CD4-positive, alpha-beta T cell treated with Interferon gamma for 1 hour (primary cell): ENCODE measurements around the gene ZFYVE16.
"Not testable (repeated sequence)": the region's sequence is repeated elsewhere in the genome, so short reads cannot be mapped to it uniquely, and the experiment has no call there.

Source experiments
- DNase-seq: peaks from one replicate; pipeline ENCODE4 v3.0.0-alpha.2; 2020

Gene ZFYVE16

DNA sequence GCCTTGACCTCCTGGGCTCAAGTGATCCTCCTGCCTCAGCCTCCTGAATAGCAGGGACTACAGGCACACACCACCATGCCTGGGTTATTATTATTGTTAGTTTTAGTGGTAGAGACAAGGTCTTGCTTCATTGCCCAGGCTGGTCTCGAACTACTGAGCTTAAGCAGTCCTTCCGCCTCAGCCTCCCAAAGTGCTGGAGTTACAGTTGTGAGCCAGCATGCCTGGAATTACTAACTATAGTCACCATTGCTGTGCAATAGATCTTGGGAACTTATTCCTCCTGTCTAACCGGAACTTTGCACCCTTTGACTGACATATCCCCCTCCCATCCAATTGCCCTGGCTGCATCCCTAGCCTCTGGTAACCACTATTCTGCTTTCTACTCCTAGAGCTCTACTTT lies 83.4 kb downstream of the ZFYVE16 start:
- DNase-seq, result no peak

DNA sequence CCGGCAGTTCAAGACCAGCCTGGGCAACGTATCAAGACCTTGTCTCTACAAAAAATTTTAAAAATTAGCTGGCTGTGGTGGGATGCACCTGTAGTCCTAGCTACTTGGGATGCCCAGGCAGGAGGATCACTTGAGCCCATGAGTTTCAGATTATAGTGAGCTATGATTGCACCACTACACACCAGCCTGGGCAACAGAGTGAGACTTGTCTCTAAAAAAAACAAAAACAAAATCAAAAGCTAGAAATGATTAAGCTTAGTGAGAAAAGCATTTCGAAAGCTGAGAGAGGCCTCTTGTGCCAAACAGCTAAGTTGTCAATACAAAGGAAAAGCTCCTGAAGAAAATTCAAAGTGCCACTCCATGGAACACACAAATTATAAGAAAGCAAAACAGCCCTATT lies 84.9 kb downstream of the ZFYVE16 start:
- no peak for DNase-seq

DNA sequence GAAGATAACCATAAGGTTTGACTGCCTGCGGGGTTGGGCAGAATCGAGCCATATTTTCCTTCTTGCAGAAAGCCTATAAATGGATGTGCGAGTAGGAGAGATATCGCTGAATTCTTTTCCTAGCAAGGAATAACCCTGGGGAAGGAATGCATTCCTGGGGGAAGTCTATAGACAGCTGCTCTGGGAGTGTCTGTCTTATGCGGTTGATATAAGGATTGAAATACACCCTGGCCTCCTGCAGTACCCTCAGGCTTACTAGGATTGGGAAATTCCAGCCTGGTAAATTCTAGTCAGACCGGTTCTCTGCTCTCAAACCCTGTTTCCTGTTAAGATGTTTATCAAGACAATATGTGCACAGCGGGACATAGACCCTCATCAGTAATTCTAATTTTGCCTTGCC lies 85.6 kb downstream of the ZFYVE16 start:
- not testable (repeated sequence) for DNase-seq

DNA sequence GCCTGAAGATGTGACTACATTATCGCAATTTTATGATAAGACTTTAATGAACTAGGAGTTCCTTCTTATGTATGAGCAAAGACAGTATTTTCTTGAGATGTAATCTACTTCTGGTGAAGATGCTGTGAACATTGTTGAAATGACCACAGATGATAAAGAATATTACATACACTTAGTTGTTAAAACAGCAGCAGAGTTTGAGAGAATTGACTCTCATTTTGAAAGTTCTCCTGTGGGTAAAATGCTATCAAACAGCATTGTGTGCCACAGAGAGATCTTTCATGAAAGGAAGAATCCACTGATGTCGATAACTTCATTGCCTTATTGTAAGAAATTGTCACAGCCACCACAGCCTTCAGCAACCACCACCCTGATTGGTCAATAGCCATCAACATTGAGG lies 88.0 kb downstream of the ZFYVE16 start:
- DNase-seq, result no peak

DNA sequence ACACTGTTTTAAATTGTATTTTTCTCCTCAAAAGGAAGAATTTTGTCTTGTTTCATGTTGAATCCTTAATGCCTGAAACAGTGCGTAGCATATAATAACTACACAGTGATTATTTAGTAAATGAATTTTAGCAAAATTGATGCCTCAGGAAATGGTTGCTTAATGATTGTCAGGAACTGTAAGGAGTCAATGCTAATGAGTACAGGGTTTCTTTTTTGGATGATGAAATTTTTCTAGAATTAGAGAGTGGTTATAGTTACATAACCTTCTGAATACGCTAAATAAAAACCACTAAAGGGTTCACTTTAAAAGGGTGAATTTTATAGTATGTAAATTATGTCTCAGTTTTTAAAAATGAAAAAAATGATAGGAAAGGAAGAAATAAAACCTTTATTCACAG lies 94.9 kb downstream of the ZFYVE16 start:
- no peak for DNase-seq

DNA sequence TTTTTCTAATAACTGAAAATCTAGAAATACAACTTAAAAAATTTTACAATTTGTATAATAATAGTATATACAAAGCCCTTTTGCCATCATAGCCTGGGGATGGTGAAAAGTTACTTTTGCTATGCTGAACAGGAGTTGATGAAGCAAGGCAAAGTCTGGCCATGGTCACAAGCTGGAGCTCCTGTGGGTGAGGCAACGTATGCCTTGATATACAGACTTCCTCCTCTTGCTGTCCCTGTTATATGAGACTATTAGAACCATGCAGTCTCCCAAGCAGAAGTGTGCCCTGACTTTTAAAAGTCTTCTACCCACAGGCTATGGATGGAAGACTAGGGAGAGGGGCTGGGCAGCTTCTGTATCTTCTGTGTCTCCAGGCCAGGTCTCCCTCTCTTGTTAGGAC lies 95.8 kb downstream of the ZFYVE16 start:
- peak; percentile 18 for DNase-seq

DNA sequence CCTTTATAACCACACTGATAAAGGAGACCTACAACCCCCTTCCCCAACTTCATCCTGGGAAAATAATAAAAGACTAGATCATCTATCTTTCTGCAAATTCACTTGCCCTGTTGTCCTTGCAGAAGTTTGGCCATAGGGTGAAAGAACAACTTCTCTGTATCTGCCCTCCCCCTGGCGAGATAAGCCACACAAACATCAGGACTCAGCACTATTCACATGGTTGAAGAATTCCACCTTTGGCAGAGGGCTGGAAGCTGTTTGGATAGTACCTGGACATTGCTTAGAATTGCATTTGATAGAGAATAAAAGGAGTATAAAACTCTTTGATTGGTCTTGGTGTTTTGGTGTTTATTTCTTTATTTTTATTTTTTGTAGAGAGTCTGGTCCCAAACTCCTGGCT lies 97.0 kb downstream of the ZFYVE16 start:
- DNase-seq, result no peak

DNA sequence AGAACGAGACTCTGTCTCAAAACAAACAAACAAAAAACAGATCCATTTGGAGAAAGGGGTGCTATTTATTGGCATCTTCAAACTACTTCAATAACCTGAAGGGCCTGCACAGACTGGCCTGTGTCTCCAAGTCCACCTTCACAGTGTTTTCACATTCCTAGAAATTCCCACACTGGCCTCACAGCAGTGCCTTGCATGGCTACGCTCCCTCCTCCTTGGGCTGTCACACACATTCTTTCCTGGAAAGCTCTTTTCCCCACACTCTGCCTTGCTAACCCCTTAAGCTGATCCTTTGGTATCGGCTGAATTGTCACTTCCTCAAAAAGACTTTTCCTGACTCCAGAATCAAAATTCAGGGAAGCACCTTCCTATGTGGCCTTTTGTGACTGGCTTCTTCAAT lies 99.8 kb downstream of the ZFYVE16 start:
- no peak for DNase-seq

DNA sequence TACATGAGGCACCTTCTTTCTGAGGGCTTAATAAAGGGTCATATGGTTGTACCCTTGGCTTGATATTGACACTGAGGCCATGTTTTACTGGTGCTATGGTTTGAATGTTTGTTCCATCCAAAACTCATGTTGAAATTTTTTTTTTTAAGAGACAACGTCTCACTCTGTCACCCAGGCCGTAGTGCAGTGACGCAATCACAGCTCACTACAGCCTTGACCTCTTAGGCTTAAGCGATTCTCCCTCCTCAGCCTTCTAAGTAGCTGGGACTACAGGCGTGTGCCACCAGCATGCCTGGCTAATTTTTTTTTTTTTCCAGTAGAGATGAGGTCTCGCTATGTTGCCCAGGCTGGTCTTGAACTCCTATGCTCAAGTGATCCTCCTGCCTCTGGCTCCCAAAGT lies 101.0 kb downstream of the ZFYVE16 start:
- no peak for DNase-seq

DNA sequence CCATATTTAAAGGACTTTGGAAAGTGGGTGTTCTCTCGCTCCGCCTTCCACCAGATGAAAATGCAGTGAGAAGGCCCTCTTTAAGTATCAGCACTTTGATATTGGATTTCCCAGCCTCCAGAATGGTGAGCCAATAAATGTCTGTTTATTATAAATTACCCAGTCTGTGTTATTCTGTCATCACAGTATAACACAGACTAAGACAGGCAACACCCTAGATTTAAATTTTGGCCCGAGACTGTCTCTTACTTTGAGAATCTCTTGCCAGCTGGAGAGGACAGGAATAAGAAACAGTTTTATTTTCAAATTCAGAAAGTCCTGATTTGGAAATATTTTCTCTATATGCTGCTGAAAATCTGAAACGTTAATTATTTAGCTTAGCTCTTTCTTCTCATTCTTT lies 101.5 kb downstream of the ZFYVE16 start:
- DNase-seq, result no peak

DNA sequence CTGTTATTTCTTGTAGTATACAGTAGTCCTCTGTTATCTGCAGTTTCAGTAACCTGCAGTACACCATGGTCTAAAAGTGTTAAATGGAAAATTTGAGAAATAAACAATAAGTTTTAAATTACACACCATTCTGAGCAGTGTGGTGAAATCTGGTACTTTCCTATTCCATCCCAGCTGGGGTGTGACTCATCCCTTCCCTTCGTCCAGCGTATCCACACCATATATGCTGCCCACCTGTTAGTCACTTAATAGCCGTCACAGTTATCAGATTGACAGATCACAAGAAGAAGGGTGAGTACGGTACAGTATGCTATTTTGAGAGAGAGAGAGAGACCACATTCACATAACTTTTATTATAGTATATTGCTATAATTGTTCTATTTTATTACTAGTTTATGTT lies 109.0 kb downstream of the ZFYVE16 start:
- DNase-seq, result no peak
